HG02623 (cell line): ENCODE results near the gene CABYR.
A peak's percentile ranks its signal among the peaks of the same experiment; 100 is the strongest.

Experiments used
- ATAC-seq: cut with Tn5 transposase; IDR thresholded peaks from one replicate; pipeline ENCODE4 v1.9.1; 2021; ENCODE audit warnings: moderate library complexity; ENCODE audit not compliant: unreplicated experiment

Gene CABYR

GRCh38 chr18:24138789-24139616 is at the start of gene CABYR:
CABYR (plus strand) TSS chr18:24139062; CDS start chr18:24143115, 4,053 bp downstream.
- ATAC-seq: peak; percentile 88

- no peak for ATAC-seq
These were observed 49.8 kb upstream of the CABYR start for GRCh38 chr18:24089076-24089475.

GRCh38 chr18:24089515-24090337 is 49.1 kb upstream of the CABYR start:
- ATAC-seq: no peak

GRCh38 chr18:24090876-24091275 is 48.0 kb upstream of the CABYR start:
- ATAC-seq: no peak

- ATAC-seq: no peak
These were observed 44.3 kb upstream of the CABYR start for GRCh38 chr18:24094561-24094960.

GRCh38 chr18:24095976-24096375 is 42.9 kb upstream of the CABYR start:
- ATAC-seq: no peak

GRCh38 chr18:24103320-24104021 is 35.4 kb upstream of the CABYR start:
- ATAC-seq: no peak

GRCh38 chr18:24104486-24104885 is 34.4 kb upstream of the CABYR start:
- ATAC-seq: no peak

- no peak for ATAC-seq
These were observed 30.2 kb upstream of the CABYR start for GRCh38 chr18:24108641-24109040.

- ATAC-seq: no peak
These were observed 26.9 kb upstream of the CABYR start for GRCh38 chr18:24111936-24112335.

GRCh38 chr18:24112464-24112863 is 26.4 kb upstream of the CABYR start:
- ATAC-seq: no peak

GRCh38 chr18:24112874-24113615 is 25.8 kb upstream of the CABYR start:
- no peak for ATAC-seq

GRCh38 chr18:24114924-24115549 is 23.8 kb upstream of the CABYR start:
- no peak for ATAC-seq

GRCh38 chr18:24115628-24116027 is 23.2 kb upstream of the CABYR start:
- no peak for ATAC-seq

- ATAC-seq: no peak
These were observed 19.9 kb upstream of the CABYR start for GRCh38 chr18:24118750-24119577.

GRCh38 chr18:24120676-24121075 is 18.2 kb upstream of the CABYR start:
- no peak for ATAC-seq

- ATAC-seq: no peak
These were observed 17.2 kb upstream of the CABYR start for GRCh38 chr18:24121625-24122024.

GRCh38 chr18:24126155-24126961 is 12.5 kb upstream of the CABYR start:
- no peak for ATAC-seq

- ATAC-seq: no peak
These were observed 11.1 kb upstream of the CABYR start for GRCh38 chr18:24127735-24128134.
